8988T (cell line): ENCODE measurements around the gene EPN2.
"Not testable (repeated sequence)": the region's sequence is repeated elsewhere in the genome, so short reads cannot be mapped to it uniquely, and the experiment has no call there.

Experiments
- DNase-seq: peaks from one replicate; pipeline ENCODE4 v3.0.0; 2011

Gene EPN2

DNA sequence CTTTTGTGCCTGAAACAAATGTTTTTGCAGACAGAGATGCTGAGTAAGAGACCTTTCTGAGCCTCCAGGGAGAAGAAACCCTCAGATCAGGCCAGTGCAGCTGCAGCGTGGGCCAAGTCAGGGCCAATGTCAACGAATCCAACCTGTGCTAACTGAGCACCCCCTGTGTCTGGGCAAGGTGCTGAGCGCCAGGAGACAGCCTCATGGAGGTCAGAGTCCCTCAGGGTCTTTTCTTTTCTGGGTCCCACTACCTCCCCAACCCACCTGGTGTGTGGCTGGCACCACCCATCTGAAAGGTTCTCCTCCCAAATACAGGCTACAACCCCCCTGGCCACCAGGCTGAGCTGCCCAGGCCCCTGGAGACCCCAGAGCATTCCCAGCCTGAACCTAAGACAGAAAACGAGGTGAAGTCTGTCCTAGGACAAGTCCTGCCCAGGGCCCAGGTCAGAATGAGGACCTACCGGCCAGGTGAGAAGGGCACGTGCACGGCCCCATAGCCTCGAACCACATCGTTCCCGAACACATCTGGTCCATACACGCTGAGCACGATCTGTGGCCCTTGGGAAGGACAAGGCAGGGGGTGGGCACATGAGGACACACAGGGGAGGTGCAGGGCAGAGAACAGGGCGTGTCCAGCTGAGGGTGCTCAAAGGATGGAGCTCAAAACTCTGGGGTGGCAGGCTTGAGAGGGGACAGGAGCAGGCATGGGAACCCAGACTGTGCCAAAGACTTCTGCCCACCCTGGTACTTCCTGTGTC, 110.3 kb downstream of the EPN2 start:
- DNase-seq: no peak

DNA sequence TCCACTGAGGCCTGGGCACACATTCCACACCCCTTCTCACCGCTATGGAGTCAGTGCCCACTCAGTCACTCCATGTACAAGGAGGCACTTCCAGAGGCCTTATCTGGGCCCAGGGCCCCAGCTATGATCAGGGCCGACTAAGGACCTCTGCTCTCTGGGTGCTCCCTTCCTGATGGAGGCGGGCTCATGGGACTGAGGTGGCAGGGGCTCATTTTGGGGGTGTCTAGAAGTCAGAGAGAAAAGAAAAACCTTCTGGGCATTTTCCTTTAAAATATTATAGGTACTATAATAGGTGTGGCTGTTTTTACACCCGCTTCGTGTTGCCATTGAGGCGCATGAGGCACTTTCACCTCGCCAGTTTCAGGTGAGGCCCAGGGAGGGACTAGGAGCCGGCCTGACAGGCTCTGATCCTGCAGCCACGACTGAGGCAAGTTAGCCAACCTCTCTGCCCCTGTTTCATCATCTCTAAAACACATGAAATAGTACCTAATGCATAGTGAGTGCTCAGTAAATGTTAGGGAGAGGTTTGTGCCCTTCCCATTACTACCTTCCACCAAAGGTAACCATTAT, 111.0 kb downstream of the EPN2 start:
- no peak for DNase-seq

DNA sequence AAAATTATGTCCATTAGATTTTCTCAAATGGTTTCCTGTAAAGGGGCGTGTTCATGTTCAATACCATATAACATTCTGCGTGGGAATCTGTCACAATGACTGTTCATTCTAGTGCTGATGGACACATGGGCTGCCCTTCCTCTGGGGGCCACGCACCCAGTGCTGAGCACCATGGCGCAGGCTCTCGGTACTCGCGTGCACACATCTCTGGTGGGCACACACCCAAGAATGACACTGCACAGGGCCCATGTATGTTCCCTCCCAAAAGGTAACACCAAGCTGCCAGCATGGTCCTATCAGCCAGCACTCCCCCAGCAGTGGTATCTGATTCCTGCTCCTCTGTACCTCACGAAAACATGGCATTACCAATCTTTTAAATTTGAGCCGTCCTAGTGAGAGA, 111.6 kb downstream of the EPN2 start:
- DNase-seq: no peak

DNA sequence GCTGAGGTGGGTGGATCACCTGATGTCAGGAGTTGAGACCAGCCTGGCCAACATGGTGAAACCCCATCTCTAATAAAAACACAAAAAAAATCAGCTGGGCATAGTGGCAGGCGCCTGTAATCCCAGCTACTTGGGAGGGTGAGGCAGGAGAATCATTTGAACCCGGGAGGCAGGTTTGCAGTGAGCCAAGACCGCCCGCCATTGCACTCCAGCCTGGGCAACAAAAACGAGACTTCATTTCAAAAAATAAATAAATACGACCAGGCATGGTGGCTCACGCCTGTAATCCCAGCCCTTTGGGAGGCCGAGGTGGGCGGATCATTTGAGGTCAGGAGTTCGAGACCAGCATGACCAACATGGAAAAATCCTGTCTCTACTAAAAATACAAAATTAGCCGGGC, 116.2 kb downstream of the EPN2 start:
- not testable (repeated sequence) for DNase-seq

DNA sequence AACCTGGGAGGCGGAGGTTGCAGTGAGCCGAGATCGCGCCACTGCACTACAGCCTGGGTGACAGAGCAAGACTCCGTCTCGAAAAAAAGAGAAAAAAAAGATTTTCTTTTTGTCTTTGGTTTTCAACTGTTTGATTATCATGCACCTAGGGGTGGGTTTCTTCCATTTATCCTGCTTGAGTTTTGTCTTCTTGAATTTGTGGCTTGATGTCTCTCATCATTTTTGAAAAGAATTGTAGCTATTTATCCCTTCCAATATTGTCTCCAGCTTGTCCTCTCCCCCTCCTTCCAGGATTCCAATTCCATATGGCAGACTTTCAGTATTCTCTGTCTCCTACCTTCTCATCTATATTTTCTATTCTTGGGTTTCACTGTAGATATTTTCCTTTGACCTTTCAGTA, 117.6 kb downstream of the EPN2 start:
- DNase-seq: no peak

DNA sequence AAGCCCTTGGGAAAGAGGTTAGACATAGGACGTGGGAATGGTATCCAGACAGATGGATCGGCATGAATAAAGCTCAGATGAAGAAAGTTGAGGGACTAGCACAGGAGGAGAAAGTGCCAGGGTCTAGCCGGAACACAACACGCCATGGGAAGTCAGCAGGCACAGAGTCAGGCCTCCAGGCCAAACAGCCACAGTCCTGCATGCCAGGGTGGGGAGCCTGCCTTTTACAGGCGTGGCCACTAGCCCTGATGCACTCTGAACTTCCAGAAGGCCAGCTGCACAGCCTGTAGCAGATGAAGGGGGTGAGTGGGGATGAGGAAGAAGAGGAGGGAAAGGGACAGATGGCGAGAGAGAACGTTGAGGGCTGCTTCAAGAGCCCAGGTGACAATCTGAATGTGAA, 120.2 kb downstream of the EPN2 start:
- DNase-seq: no peak

DNA sequence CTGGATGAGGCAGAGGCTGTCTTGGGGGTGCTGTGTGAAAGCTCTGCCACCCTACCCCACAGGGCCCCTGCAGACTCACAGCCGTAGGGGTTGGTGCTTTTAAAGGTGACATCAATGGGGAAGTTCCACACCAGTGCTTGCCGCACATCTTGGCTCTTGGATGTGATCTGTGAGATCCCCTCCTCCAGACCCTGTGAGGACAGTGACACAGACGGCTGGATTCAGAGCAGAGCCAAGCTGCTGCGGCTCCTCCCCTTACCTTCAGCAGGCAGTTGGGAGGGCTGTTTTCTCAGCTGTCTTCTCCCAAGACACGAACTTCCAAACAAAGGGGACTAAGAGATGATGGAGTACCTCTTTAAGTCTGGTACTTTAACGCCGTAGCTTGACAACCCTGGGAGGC, 120.6 kb downstream of the EPN2 start:
- DNase-seq: no peak

DNA sequence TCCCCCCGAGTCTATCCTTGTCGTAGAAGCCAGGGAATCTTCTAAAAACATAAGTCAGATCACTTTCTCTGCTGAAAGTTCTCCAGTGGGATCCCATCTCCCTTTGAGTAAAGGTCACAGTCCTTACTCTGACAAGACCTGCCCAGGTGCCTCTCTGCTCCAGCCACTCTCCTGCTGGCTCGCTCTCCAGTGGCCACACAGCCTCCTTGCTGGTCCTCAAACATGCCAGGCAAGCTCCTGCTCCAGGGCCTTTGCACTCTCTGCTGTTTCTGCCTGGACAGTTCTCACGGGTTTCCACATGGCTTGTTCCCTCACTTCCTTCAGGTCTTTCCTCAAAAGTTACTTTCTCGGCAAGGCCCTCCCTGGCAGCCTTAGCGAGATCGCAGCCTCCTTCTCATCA, 122.0 kb downstream of the EPN2 start:
- no peak for DNase-seq

DNA sequence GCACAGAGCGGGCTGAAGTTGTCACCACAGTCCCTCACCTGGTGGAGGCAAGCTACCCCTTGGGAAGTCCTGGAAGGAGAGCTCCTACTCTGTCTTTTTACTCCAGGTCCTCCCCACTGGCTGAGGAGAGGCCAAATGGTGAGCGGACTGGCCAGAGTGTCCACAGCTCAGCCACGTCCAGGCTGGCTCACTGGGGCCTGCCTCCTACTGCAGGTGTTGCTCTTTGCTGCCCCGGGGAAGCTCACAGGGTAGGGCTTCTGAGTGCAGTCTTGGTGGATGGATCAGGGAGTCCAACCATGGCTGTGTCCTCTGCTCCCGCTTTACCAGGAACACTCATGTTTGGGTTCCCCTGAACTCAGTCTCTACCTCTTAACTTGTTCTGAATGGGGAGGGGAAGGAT, 122.7 kb downstream of the EPN2 start:
- DNase-seq: no peak

DNA sequence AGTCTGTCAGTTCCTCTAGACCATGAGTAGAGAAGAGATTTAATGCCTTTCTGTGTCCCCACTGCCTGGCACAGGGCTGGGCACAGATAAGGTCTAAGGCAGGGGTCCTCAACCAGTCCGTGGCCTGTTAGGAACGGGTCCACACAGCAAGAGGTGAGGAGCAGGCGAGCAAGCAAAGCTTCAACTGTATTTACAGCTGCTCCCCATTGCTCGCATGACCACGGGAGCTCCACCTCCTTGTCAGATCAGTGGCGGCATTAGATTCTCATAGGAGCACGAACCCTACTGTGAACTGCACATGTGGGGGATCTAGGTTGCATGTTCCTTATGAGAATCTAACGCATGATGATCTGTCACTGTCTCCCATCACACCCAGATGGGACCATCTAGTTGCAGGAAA, 123.6 kb downstream of the EPN2 start:
- no peak for DNase-seq

DNA sequence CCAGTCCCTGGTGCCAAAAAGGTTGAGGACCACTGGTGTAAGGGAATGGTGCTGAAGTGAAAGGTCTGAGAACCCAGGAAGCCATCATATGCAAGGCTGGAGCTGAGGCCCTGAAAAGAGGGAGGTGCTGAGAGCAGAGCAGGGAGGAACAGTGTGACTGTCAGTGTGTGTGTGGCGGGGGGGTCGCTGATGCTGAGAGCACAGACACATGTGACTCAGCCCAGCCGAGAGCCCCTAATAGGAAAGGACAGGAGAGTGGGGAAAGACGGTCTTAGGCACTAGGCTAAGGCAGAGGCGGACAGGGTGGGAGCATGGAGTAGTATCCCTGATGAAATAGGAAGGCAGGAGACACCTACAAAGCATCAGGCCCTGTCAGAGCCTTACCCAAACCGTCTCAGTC, 124.2 kb downstream of the EPN2 start:
- no peak for DNase-seq

DNA sequence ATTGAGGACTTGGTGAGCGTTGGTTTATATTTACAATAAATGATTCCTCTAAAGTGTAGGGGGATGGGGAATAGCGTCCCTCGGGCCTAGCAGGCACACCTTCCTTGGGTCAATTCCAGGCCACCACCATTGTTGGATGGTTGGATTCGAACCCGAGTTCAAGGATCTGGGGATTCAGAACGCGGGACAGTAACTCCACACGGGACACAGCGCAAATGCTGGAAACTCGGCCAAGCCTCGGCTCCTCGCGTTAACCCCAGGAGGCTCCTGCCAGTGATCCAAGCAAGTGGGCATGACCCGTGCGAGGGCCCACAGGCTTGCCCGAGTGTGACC, 124.7 kb downstream of the EPN2 start:
- no peak for DNase-seq

DNA sequence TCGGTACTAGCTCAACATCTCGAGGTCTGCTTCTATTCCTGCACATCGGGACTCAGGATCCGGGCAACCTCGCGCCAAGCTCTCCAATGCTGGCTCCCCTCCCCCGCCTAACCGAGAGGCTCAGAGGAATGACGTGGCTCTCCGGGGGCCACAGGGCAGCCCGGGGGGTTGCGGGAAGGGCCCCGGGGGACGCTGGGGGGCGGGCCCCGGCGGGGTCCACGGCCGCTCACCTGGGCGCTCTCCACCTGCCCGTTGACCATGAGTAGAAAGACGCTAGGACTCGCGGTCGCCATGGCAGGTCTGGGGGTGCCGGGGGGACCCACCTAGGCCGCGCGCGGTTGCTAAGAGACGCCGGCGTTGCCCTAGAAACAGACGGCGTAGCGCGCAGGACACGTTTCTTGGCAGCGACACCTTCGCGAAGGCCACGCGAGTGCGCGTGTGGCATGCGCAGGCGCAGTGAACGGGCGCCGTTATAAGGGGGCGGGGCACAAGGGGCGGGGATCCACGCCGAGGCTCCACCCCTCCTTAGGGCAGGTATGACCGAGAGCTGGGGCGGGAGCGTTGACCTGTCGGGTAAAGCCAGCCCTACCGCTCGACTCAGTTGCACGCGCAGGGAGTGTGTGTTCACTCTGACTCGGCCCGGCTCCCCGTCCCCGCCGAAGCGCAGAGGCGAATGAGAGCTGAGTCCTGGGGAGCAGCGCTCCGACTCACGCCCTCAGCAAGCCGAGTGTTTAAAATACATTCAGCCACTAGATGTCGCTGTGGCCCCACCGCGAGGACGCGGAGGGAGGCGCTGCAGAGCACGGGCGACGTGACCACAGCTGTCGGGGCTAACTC, 125.3 kb downstream of the EPN2 start, which contains the start of gene B9D1:
Gene B9D1 (minus strand): TSS at position 447 of the 837 bp plus-strand sequence. CDS start 154 bp downstream, at position 293.
- peak; percentile 88 for DNase-seq

DNA sequence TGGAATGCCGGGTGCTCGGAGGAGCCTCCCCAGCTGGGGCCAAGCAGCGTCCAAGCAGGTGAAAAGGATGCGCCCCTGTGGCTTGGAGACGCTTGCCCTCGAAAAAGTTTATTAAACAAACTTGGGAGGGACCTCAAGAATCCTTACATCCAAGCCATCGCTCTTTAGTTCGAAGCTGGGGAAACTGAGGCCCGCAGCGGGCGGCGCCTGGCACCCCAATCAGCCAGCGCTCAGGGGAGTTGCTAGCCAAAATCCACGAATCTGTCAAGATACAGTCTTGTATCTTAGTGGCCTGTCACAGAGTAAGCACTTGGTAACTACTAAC, 125.9 kb downstream of the EPN2 start:
- DNase-seq: no peak

DNA sequence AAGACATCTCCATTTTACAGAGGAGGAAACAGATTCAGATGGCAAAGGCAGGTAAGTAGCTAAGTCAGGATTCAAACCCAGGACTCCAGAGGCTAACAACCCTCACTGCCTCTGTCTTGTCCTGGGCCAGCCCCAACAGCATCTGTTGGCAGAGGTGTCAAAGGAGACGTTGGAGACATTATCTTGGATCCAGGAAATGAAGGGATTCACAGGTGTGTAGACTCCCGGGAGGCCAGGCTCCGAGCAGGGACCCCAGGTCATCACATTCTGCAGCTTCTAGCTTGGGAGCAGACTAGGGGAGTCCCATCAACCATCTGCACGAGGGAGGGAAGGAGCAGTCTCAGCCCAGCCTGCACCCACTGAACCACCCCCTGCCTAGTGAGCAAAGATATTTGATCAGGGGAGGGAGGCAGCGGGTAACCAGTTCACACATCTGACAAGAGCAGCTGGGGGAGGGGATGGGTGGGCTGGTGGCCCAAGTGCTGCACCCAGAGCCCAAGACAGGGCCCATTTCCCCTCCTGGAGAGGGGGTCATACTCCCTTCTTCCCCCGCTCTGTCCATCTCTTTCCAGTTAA, 126.4 kb downstream of the EPN2 start:
- no peak for DNase-seq

DNA sequence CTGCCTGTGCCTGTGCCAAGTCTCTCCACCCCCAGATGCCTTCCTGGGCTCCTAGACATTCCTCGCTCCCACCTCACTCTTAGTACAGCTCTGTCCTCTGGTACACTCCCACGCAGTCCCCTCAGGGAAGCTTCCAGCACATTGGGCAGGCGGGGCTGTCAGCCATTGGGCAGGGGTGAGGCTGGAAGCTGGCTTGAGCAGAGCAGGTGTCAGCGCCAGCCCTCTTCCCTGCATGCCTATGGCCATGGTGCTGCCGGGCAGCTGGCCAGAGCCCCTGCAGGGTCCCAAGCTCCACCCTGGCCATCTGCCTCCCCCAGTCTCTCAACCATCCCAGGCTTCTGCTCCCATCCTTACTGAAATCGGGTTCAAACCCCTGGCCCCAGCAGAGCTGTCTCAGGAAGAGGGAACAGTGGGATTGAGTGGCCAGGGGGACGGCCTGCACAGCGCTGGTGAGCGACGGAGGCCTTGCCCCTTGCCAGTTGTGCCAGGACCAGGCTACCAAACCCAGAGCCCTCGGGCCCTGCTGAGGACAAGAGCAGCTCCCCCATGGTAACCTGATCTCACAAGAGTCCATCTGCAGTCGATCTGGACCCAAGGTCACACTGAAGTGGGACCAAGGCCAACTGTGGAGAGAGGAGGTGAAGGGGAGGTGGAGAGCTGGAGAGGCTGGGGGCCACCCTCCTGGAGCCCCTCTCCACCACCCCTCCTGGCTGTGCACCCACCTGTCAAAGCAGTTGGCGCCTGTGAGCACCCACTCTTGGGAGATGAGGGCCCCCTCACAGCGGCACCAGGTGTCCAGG, 127.7 kb downstream of the EPN2 start:
- no peak for DNase-seq

DNA sequence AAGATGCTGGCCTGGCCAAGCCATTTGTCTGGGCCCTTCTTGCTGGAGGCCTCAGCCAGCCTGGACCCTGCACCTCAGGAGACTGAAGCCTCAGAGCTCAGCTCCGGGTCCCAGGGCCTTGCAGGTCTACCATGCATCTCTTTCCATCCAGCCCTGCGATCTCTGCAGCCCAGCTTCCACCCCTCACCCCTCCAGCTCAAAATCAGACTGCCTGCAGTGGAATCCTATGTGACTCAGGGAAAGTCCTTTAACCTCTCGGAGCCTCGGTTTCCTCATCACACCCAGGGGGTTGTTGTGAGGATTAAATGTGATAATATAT, 128.3 kb downstream of the EPN2 start:
- DNase-seq: no peak

DNA sequence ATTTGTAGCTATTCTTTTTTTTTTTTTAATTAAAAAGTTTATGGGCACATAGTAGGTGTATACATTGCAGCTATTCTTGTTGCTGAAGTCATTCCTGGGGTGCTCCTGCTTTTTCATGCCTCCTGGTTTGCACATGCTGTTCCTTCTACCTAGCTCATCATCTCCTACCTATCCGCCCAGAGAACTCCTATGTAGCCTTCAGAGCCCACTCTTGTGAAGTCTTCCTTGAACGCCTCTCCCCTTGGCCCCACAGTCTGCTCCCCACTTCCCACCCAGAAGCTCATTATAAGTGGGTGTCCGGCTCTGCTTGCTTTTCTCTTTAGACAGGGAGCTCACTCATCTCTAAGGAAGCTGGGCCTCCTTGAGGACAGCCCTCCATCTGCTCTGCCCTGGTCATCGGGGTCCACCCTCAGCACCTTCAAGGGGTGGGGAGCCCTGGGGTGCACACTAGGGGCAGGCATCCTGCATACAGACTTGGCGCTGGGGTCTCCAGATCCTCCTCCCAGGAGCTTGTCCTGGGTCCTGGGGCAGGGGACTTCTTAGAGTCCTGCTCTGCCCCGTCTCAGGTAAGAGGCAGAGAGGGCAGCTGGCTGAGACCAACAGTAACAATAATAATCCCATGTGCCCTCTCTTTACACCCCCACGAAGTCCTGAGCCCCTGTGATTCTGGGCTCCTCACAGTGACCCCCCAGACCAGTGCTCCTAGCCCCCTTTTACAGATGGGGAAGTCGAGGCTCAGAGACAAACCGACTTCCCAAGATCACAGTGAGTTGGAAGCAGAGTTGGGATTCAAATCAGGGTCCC, 128.9 kb downstream of the EPN2 start:
- no peak for DNase-seq

DNA sequence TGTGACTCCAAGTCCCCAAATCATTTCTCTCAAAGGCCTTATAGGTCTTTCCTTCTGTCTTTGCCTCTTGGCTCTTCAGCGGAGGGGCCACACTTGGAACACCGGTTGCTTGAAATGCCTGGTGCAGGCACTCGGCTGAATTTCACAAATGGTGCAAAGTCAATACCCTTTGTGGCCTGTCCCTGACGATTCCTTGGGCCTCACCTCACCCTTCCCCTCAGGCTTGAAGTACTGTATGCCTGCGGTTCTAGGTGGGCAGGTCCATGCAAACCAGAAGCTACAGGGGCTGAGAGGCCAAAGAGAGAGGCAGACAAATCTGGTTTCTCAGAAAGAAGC, 129.4 kb downstream of the EPN2 start:
- DNase-seq: no peak

DNA sequence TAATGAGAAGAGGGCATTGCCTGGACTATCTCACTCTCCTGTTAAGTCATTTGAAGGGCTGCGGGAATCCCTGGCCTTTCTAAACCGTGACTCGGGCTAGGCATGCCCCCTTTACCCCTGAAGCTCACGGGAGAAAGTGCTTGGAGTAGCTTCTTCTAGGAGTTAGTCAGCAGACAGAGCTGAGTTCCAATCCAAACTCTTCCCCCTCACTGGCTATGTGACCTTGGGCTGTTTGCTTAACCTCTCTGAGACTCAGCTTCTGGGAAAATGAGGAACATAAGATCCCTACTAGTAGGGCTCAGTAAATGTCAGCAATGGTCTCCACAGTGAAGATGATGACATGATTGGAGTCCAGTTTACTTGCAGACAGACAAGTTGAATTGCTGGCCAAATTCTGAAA, 131.1 kb downstream of the EPN2 start:
- DNase-seq: no peak

DNA sequence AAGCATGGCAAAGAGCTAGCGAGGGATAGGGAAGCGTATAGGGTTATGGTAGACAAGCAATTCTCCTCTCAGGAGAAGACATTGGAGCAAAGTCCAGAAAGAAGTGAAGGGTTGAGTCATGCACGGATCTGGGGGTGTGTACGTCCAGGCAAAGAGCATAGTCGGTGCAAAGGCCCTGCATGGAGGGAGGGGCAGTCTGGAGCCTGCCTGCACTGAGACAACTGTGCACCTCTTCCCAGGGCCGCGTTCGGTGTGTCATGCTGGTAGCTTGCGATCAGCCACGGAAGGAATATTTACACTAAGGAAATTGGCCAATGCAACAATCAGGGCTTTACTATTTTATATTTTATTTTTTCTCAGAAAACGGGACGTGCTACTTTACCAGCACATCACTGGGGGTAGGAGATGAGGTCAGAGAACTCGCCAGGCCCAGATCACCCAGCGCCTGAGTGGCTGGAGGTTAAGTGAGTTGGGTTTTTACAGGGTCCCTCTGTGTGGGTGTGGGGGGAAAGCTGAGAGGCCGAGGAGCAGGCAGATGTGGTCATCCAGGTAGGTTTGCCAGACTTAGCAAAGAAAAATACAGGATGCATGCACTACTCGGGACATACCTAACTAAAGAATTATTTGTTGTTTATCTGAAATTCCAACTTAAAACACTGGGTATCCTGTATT, 132.1 kb downstream of the EPN2 start:
- no peak for DNase-seq
